K562 (cell line): ENCODE measurements around the gene SPAG17. TPM values are rescaled to one million over a fixed set of nuclear protein-coding genes. Genes with fewer than 3 reads are reported as not detected.

Experiments
- DDX20 ChIP-seq: fragments of 450-650 bp; IDR thresholded peaks from 2 replicates; pipeline ENCODE4 v1.6.1; 2016; ENCODE audit warnings: missing genetic modification characterization, low read depth, mild to moderate bottlenecking, missing compliant biosample characterization, moderate library complexity
- KDM2B ChIP-seq: fragments of 250-450 bp; sonication (Bioruptor Pico); IDR thresholded peaks from 2 replicates; pipeline ENCODE4 v1.8.0; 2021; ENCODE audit warnings: mild to moderate bottlenecking, moderate library complexity
- MEF2D ChIP-seq: conservative IDR thresholded peaks from 2 replicates; pipeline ENCODE4 v1.6.1; 2016; ENCODE audit warnings: low read depth, missing genetic modification characterization, missing compliant biosample characterization
- NONO ChIP-seq, 2 experiments: fragments of 200-400 bp in 1 of 2; fragments of 450-650 bp in 1 of 2; formaldehyde crosslinking in 1 of 2; IDR thresholded peaks; 2 replicates each; pipeline ENCODE4 v1.6.1; 2017; ENCODE audit warnings: low read depth in 2 of 2, mild to moderate bottlenecking in 2 of 2, moderate library complexity in 2 of 2, low read length in 1 of 2
- NR2F6 ChIP-seq: fragments of 450-650 bp; formaldehyde crosslinking; IDR thresholded peaks from 2 replicates; pipeline ENCODE4 v1.4.0; 2020; ENCODE audit warnings: mild to moderate bottlenecking
- NRF1 ChIP-seq, 2 experiments: fragments of 450-650 bp; IDR thresholded peaks in 1 of 2; conservative IDR thresholded peaks in 1 of 2; 2 replicates each; pipeline ENCODE4 v1.6.1; 2014; ENCODE audit warnings: mild to moderate bottlenecking in 2 of 2
- PCBP2 ChIP-seq: fragments of 200-400 bp; formaldehyde crosslinking; IDR thresholded peaks from 2 replicates; pipeline ENCODE4 v1.6.1; 2018; ENCODE audit warnings: low read length, low read depth, mild to moderate bottlenecking, moderate library complexity; ENCODE audit not compliant: poor library complexity, severe bottlenecking
- TAF1 ChIP-seq: IDR thresholded peaks from 2 replicates; pipeline ENCODE4 v1.6.1; 2011; ENCODE audit warnings: mild to moderate bottlenecking, low read length, moderate library complexity; ENCODE audit not compliant: insufficient read depth, control insufficient read depth, severe bottlenecking; ENCODE audit errors: extremely low read depth
- TSC22D4 ChIP-seq: fragments of 450-650 bp; IDR thresholded peaks from 2 replicates; pipeline ENCODE4 v1.6.1; 2016; ENCODE audit warnings: missing genetic modification characterization, missing biosample characterization, control low read depth
- U2AF2 ChIP-seq: fragments of 200-400 bp; formaldehyde crosslinking; optimal IDR thresholded peaks from 2 replicates; pipeline ENCODE3; 2017; ENCODE audit warnings: low read depth, mild to moderate bottlenecking, low read length
- polyA plus RNA-seq, 8 experiments: library from polyadenylated mRNA; depleted of rRNA in 4 of 8; stranded (reverse) in 5 of 8; unstranded in 3 of 8; fragments of >200 nt; fragmentation: Nextera tagmentation in 2 of 8; fragmentation: Illumina TruSeq in 1 of 8; extraction: Ambion mirVana in 2 of 8; extraction: Trizol in 1 of 8; gene quantifications; 2 replicates each; pipeline versions ENCODE4 v1.2.1 to v1.2.3, GENCODE V29; 2011 to 2014; ENCODE audit warnings: inconsistent platforms in 1 of 8, missing spikeins in 1 of 8
- total RNA-seq, 7 experiments: library from RNA; depleted of rRNA in 6 of 7; stranded (reverse); fragments of >200 nt in 6 of 7; fragmentation: Illumina TruSeq in 2 of 7; extraction: Trizol in 2 of 7; gene quantifications; 2 replicates each; pipeline versions ENCODE4 v1.2.1 to v1.2.3, GENCODE V29; 2011 to 2021; ENCODE audit warnings: low replicate concordance in 1 of 7
- TF ChIP-seq, protein P1 (sequence below): fragments of 150-350 bp; IDR thresholded peaks from 2 replicates; pipeline ENCODE4 v1.6.1; 2014; ENCODE audit warnings: low read depth, mild to moderate bottlenecking, low read length, borderline replicate concordance
- TF ChIP-seq, protein P2 (sequence below): fragments of 450-650 bp; IDR thresholded peaks from 2 replicates; pipeline ENCODE4 v1.6.1; 2016; ENCODE audit warnings: low read depth
- TF ChIP-seq, protein P3 (sequence below): IDR thresholded peaks from 3 replicates; pipeline ENCODE4 v1.6.1; 2011; ENCODE audit warnings: borderline replicate concordance, mild to moderate bottlenecking; ENCODE audit not compliant: insufficient read length, insufficient read depth

Gene SPAG17
- total and polyA plus RNA-seq, 9 of the 15 experiments (the other 6 are each of a cell fraction or from before 2014, with no cell fraction given), result 0.07 to 2.1 (median 1.5) TPM

DNA sequence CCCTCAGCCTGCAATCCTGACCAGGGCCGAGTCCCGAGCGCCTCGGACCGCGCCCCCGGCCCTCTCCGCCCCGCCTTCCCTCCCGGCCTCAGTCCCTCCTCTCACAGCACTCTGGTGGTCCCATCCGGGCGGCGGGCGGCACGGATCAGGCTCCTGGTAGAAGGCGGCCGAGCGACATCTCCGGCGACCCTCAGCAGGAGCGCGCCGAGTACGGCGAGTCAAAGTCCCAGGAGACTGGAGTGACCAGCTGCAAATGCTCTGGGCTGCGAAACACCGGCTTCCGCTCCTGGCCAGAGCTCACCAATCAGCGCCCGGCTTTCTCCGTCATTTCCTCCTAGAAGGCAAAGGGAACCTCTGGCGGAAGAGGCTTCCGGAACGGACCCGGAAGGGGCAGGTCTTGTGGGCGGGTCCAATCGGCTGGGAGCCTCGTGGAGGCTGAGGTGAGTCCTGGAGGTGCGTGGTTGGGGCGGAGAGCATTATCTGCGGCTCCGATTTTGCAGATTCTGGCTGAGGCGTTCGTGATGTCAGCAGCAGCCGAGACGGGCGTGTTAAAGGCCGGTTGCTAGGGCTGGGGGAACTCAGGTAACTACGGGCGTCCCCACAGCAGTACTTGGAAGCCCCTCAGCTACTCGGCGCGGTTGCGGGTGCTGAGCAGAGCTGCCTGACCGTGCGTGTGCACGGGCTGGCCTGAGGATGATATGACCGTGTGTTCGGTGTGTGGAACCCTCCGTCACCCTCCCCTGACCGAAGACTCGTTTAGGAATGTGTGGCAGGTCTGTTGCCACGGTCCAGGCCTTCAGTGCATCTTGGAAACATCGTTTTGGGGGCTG lies 255.5 kb downstream of the SPAG17 start, which contains the start of the genes GDAP2 and WDR3 (continued):
- no peak for TF ChIP-seq U2AF2
- TF ChIP-seq, protein P1, sequence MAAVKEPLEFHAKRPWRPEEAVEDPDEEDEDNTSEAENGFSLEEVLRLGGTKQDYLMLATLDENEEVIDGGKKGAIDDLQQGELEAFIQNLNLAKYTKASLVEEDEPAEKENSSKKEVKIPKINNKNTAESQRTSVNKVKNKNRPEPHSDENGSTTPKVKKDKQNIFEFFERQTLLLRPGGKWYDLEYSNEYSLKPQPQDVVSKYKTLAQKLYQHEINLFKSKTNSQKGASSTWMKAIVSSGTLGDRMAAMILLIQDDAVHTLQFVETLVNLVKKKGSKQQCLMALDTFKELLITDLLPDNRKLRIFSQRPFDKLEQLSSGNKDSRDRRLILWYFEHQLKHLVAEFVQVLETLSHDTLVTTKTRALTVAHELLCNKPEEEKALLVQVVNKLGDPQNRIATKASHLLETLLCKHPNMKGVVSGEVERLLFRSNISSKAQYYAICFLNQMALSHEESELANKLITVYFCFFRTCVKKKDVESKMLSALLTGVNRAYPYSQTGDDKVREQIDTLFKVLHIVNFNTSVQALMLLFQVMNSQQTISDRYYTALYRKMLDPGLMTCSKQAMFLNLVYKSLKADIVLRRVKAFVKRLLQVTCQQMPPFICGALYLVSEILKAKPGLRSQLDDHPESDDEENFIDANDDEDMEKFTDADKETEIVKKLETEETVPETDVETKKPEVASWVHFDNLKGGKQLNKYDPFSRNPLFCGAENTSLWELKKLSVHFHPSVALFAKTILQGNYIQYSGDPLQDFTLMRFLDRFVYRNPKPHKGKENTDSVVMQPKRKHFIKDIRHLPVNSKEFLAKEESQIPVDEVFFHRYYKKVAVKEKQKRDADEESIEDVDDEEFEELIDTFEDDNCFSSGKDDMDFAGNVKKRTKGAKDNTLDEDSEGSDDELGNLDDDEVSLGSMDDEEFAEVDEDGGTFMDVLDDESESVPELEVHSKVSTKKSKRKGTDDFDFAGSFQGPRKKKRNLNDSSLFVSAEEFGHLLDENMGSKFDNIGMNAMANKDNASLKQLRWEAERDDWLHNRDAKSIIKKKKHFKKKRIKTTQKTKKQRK, result no peak
- no peak for TF ChIP-seq KDM2B (CRISPR knock-in tag)
- no peak for TF ChIP-seq NONO (IDR thresholded peaks at IDR 0.05; ENCODE audit: low read depth in 2 of 2, low read length in 1 of 2)
- TF ChIP-seq NRF1 (conservative IDR thresholded peaks at IDR 0.05 in 1 of 2, IDR thresholded peaks at IDR 0.05 in 1 of 2), result peak; percentile 70 to 72
- TF ChIP-seq, protein P2, sequence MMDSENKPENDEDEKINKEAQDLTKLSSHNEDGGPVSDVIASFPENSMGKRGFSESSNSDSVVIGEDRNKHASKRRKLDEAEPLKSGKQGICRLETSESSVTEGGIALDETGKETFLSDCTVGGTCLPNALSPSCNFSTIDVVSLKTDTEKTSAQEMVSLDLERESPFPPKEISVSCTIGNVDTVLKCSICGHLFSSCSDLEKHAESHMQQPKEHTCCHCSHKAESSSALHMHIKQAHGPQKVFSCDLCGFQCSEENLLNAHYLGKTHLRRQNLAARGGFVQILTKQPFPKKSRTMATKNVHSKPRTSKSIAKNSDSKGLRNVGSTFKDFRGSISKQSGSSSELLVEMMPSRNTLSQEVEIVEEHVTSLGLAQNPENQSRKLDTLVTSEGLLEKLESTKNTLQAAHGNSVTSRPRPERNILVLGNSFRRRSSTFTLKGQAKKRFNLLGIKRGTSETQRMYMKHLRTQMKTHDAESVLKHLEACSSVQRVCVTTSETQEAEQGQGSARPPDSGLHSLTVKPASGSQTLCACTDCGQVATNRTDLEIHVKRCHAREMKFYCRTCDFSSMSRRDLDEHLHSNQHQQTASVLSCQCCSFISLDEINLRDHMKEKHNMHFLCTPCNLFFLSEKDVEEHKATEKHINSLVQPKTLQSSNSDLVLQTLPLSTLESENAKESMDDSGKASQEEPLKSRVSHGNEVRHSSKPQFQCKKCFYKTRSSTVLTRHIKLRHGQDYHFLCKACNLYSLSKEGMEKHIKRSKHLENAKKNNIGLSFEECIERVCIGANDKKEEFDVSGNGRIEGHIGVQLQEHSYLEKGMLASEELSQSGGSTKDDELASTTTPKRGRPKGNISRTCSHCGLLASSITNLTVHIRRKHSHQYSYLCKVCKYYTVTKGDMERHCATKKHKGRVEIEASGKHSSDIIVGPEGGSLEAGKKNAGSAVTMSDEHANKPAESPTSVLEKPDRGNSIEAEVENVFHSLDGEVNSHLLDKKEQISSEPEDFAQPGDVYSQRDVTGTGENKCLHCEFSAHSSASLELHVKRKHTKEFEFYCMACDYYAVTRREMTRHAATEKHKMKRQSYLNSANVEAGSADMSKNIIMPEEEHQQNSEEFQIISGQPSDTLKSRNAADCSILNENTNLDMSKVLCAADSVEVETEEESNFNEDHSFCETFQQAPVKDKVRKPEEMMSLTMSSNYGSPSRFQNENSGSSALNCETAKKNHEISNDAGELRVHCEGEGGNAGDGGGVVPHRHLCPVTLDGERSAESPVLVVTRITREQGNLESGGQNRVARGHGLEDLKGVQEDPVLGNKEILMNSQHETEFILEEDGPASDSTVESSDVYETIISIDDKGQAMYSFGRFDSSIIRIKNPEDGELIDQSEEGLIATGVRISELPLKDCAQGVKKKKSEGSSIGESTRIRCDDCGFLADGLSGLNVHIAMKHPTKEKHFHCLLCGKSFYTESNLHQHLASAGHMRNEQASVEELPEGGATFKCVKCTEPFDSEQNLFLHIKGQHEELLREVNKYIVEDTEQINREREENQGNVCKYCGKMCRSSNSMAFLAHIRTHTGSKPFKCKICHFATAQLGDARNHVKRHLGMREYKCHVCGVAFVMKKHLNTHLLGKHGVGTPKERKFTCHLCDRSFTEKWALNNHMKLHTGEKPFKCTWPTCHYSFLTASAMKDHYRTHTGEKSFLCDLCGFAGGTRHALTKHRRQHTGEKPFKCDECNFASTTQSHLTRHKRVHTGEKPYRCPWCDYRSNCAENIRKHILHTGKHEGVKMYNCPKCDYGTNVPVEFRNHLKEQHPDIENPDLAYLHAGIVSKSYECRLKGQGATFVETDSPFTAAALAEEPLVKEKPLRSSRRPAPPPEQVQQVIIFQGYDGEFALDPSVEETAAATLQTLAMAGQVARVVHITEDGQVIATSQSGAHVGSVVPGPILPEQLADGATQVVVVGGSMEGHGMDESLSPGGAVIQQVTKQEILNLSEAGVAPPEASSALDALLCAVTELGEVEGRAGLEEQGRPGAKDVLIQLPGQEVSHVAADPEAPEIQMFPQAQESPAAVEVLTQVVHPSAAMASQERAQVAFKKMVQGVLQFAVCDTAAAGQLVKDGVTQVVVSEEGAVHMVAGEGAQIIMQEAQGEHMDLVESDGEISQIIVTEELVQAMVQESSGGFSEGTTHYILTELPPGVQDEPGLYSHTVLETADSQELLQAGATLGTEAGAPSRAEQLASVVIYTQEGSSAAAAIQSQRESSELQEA, result no peak
- TF ChIP-seq, protein P3, sequence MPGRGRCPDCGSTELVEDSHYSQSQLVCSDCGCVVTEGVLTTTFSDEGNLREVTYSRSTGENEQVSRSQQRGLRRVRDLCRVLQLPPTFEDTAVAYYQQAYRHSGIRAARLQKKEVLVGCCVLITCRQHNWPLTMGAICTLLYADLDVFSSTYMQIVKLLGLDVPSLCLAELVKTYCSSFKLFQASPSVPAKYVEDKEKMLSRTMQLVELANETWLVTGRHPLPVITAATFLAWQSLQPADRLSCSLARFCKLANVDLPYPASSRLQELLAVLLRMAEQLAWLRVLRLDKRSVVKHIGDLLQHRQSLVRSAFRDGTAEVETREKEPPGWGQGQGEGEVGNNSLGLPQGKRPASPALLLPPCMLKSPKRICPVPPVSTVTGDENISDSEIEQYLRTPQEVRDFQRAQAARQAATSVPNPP, result no peak
- no peak for TF ChIP-seq NR2F6 (CRISPR knock-in tag)
- TF ChIP-seq PCBP2, result no peak
- peak; percentile 56 for TF ChIP-seq TAF1
- no peak for TF ChIP-seq MEF2D
- TF ChIP-seq DDX20 (tag), result no peak
- no peak for TF ChIP-seq TSC22D4 (tag)
